ENCODE results near the gene OR5F1.

DNA sequence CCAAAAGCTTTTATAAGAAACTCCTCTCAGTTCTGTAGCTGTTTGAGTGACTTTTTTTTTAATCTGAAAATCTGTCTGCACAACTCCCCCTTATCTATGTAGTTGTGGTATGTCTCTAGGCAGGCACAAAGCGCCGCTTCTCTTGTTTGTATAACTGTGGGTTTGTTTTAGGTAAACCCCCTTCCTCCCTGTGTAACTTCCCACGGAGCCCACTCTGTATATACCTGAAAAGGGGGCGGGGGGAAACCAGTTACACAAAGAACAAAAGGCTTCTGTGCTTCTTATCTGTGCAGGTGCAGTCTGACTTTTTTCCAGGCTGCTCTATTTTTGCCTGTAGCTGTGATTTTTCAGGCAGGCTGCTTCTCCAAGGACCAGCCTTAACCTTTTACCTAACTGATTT, 37.9 kb downstream of the OR5F1 start:
- TF ChIP-seq GATA3 (IDR thresholded peaks at IDR 0.05; ENCODE audit: low read depth, low read length) (no peak), GATA2 (IDR thresholded peaks at IDR 0.05; ENCODE audit: low read depth, low read length) (no peak)
